Measurements from ENCODE around the gene MAGEA3. TPM values are rescaled to one million over a fixed set of nuclear protein-coding genes. Genes with fewer than 3 reads are reported as not detected.
"Not testable (repeated sequence)": the region's sequence is repeated elsewhere in the genome, so short reads cannot be mapped to it uniquely, and the experiment has no call there.

MAGEA3 gene
- total and polyA plus RNA-seq, 2 experiments from 2014 or later = not detected

DNA sequence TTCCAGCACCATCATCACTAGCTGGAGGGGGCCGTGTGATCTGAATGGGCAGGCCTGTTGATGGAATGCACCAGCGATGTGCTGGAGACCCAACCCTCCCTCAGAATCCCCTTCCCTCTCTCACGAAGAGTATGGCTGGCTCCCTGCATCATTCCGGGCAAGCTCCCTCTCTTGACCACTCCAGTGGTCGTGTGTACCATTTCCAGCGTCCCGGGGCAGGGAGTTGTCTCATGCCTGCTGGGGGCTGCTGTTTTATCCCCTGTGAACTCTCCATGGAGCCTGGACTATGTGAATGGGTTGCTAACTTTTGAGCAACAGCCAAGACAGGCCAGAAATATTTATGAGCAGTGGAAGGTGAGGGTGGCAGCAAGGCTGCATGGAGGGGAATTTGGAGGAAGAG lies 26.8 kb downstream of the MAGEA3 start:
- Histone ChIP-seq H3K9me3 (ENCODE audit: low read depth) (no peaks in the 10 kb centered on the region), H3K36me3 (replicated peaks; ENCODE audit: insufficient read depth, low read depth) (no peaks in the 10 kb centered on the region), H3K79me2 (no peaks in the 10 kb centered on the region), H3K9me2 (replicated peaks; ENCODE audit: insufficient read depth) (no peaks in the 10 kb centered on the region), H3K4me2 (no peak overlapping the region), H3K27me3 (no peaks in the 10 kb centered on the region), H3K4me1 (ENCODE audit: insufficient read depth) (no peaks in the 10 kb centered on the region), H3K4me3 (no peak overlapping the region), H3K27ac (no peak overlapping the region), H2AFZ (no peak overlapping the region), H4K20me1 (ENCODE audit: insufficient read depth, poor library complexity, severe bottlenecking) (no peaks in the 10 kb centered on the region)
- TF ChIP-seq EZH2phosphoT487 (IDR thresholded peaks at IDR 0.05; ENCODE audit: low read depth, severe bottlenecking, unreplicated experiment) (no peak), EZH2 (IDR thresholded peaks at IDR 0.05; ENCODE audit: borderline replicate concordance) (no peak)
- TF ChIP-seq, protein P1, sequence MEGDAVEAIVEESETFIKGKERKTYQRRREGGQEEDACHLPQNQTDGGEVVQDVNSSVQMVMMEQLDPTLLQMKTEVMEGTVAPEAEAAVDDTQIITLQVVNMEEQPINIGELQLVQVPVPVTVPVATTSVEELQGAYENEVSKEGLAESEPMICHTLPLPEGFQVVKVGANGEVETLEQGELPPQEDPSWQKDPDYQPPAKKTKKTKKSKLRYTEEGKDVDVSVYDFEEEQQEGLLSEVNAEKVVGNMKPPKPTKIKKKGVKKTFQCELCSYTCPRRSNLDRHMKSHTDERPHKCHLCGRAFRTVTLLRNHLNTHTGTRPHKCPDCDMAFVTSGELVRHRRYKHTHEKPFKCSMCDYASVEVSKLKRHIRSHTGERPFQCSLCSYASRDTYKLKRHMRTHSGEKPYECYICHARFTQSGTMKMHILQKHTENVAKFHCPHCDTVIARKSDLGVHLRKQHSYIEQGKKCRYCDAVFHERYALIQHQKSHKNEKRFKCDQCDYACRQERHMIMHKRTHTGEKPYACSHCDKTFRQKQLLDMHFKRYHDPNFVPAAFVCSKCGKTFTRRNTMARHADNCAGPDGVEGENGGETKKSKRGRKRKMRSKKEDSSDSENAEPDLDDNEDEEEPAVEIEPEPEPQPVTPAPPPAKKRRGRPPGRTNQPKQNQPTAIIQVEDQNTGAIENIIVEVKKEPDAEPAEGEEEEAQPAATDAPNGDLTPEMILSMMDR (IDR thresholded peaks at IDR 0.05; ENCODE audit: poor library complexity) = no peak
- WGBS (ENCODE audit: low lambda C conversion rate, missing lambda C conversion rate) = 78% methylated on average over 7 of the region's 7 CpGs
- no peak for DNase-seq (ENCODE audit: low spot score)

DNA sequence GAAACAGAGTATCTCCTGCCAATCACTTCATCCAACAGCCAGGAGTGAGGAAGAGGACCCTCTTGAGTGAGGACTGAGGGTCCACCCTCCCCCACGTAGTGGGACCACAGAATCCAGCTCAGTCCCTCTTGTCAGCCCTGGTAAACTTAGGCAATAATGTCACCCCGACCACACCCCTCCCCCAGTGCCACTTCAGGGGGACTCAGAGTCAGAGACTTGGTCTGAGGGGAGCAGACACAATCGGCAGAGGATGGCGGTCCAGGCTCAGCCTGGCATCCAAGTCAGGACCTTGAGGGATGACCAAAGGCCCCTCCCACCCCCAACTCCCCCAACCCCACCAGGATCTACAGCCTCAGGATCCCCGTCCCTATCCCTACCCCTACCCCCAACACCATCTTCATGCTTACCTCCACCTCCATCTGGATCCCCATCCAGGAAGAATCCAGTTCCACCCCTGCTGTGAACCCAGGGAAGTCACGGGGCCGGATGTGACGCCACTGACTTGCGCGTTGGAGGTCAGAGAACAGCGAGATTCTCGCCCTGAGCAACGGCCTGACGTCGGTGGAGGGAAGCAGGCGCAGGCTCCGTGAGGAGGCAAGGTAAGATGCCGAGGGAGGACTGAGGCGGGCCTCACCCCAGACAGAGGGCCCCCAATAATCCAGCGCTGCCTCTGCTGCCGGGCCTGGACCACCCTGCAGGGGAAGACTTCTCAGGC lies 34.8 kb downstream of the MAGEA3 start, which contains the start of the genes CSAG1 and MAGEA12:
Gene CSAG1, minus strand, starts transcription at position 461 of the 715 bp plus-strand sequence. CDS start 1,261 bp downstream, outside the sequence.
Gene MAGEA12, plus strand, starts transcription at position 497 of the 715 bp plus-strand sequence. CDS start 2,405 bp downstream, outside the sequence.
- WGBS (ENCODE audit: low lambda C conversion rate, missing lambda C conversion rate) = 89% methylated on average over 15 of the region's 21 CpGs
- no peaks in the 10 kb centered on the region for H3K9me3 ChIP-seq (ENCODE audit: low read depth)
- H3K27me3 ChIP-seq = no peaks in the 10 kb centered on the region
- H4K20me1 ChIP-seq (ENCODE audit: insufficient read depth, poor library complexity, severe bottlenecking) = no peaks in the 10 kb centered on the region
- H3K4me2 ChIP-seq = no peak within 1 kb of the TSS
- no peaks in the 10 kb centered on the region for H3K79me2 ChIP-seq
- H2AFZ ChIP-seq = no peak within 1 kb of the TSS
- DNase-seq (ENCODE audit: low spot score) = no peak
- H3K36me3 ChIP-seq (replicated peaks; ENCODE audit: insufficient read depth, low read depth) = no peaks in the 10 kb centered on the region
- no peak within 1 kb of the TSS for H3K27ac ChIP-seq
- no peak within 1 kb of the TSS for H3K4me3 ChIP-seq
- no peaks in the 10 kb centered on the region for H3K4me1 ChIP-seq (ENCODE audit: insufficient read depth)
- H3K9me2 ChIP-seq (replicated peaks; ENCODE audit: insufficient read depth) = no peaks in the 10 kb centered on the region
- TF ChIP-seq, protein P1 (IDR thresholded peaks at IDR 0.05; ENCODE audit: poor library complexity) = no peak
- TF ChIP-seq EZH2phosphoT487 (IDR thresholded peaks at IDR 0.05; ENCODE audit: low read depth, severe bottlenecking, unreplicated experiment) = no peak

DNA sequence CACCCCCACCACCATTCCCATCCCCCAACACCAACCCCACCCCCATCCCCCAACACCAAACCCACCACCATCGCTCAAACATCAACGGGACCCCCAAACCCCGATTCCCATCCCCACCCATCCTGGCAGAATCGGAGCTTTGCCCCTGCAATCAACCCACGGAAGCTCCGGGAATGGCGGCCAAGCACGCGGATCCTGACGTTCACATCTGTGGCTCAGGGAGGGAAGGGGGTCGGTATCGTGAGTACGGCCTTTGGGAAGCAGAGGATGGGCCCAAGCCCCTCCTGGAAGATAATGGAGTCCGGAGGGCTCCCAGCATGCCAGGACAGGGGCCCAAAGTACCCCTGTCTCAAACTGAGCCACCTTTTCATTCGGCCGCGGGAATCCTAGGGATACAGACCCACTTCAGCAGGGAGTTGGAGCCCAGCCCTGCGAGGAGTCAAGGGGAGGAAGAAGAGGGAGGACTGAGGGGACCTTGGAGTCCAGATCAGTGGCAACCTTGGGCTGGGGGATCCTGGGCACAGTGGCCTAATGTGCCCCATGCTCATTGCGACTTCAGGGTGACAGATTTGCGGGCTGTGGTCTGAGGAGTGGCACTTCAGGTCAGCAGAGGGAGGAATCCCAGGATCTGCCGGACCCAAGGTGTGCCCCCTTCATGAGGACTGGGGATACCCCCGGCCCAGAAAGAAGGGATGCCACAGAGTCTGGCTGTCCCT lies 35.7 kb downstream of the MAGEA3 start:
- H2AFZ ChIP-seq; H3K4me3 ChIP-seq; H3K27ac ChIP-seq; H3K79me2 ChIP-seq; H3K27me3 ChIP-seq; H3K4me1 ChIP-seq (ENCODE audit: insufficient read depth); H3K9me2 ChIP-seq (replicated peaks; ENCODE audit: insufficient read depth); H3K4me2 ChIP-seq; H3K9me3 ChIP-seq (ENCODE audit: low read depth); H3K36me3 ChIP-seq (replicated peaks; ENCODE audit: insufficient read depth, low read depth); DNase-seq (ENCODE audit: low spot score); H4K20me1 ChIP-seq (ENCODE audit: insufficient read depth, poor library complexity, severe bottlenecking): not testable (repeated sequence)
- WGBS (ENCODE audit: low lambda C conversion rate, missing lambda C conversion rate) = 92% methylated on average over 20 of the region's 22 CpGs

DNA sequence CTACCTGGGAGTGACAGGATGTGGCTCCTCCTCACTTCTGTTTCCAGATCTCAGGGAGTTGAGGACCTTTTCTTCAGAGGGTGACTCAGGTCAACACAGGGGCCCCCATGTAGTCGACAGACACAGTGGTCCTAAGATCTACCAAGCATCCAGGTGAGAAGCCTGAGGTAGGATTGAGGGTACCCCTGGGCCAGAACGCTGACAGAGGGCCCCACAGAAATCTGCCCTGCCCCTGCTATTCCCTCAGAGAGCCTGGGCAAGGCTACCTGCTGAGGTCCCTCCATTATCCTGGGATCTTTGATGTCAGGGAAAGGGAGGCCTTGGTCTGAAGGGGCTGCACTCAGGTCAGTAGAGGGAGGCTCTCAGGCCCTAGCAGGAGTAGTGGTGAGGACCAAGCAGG lies 36.5 kb downstream of the MAGEA3 start:
- no peaks in the 10 kb centered on the region for H3K79me2 ChIP-seq
- H3K9me2 ChIP-seq (replicated peaks; ENCODE audit: insufficient read depth) = no peaks in the 10 kb centered on the region
- 77% methylated on average over 2 of the region's 2 CpGs for WGBS (ENCODE audit: low lambda C conversion rate, missing lambda C conversion rate)
- no peak overlapping the region for H3K4me3 ChIP-seq
- no peaks in the 10 kb centered on the region for H3K4me1 ChIP-seq (ENCODE audit: insufficient read depth)
- no peaks in the 10 kb centered on the region for H3K36me3 ChIP-seq (replicated peaks; ENCODE audit: insufficient read depth, low read depth)
- DNase-seq (ENCODE audit: low spot score) = no peak
- H4K20me1 ChIP-seq (ENCODE audit: insufficient read depth, poor library complexity, severe bottlenecking) = no peaks in the 10 kb centered on the region
- TF ChIP-seq EZH2phosphoT487 (IDR thresholded peaks at IDR 0.05; ENCODE audit: low read depth, severe bottlenecking, unreplicated experiment) = no peak
- TF ChIP-seq, protein P1 (IDR thresholded peaks at IDR 0.05; ENCODE audit: poor library complexity) = no peak
- no peak for TF ChIP-seq EZH2 (IDR thresholded peaks at IDR 0.05; ENCODE audit: borderline replicate concordance)
- H3K27ac ChIP-seq = no peak overlapping the region
- H3K27me3 ChIP-seq = no peaks in the 10 kb centered on the region
- H3K9me3 ChIP-seq (ENCODE audit: low read depth) = no peaks in the 10 kb centered on the region
- no peak overlapping the region for H2AFZ ChIP-seq
- no peak overlapping the region for H3K4me2 ChIP-seq

Data from hepatocyte (in vitro differentiated cells).